CD4-positive, alpha-beta T cell treated with Interferon gamma for 1 hour (primary cell): ENCODE results near the gene BORCS5.
A peak's percentile ranks its signal among the peaks of the same experiment; 100 is the strongest.
"Not testable (repeated sequence)": the region's sequence is repeated elsewhere in the genome, so short reads cannot be mapped to it uniquely, and the experiment has no call there.

Experiments
- DNase-seq: peaks from one replicate; pipeline ENCODE4 v3.0.0-alpha.2; 2020

The BORCS5 gene

DNA sequence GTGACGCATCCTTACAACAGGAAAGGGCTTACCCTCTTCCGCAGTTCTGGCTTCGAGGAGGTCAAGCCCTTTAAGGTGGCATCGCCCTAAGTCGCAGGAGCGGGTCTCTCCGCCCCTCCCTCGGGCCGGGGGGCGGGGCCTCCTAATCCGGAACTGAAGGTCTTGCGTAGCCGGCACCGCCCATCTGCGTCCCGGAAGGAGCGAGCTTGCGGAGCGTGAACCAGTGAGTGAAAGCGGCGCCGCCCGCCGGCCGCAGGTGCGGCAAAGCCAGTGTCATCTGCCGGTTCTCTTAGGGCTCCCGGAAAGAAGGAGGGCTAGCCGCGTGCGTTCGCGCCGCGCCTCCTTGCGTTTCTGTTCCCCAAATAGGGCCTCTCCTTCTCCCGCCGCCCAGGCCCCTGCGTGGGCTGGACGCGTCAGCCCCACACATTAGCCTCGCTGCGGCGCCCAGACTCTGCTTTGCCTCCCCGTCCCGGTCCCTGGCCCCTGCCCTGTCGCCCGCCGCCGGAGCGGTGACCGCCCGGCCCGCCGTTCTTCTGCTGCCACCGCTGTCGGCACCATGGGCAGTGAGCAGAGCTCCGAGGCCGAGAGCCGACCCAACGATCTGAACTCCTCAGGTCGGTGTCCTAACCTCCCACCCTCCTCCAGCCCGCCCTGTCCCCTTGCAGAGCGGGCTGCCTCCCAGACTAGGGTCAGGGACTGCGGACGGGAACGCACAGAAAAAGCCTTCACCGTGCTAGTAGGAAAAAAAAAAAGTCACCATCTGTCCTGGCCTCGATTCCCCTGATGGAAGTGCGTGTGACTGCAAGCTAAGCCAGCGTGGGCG is at the start of gene BORCS5:
Gene BORCS5 (plus strand): TSS at position 183 of the 823 bp plus-strand sequence. CDS start 374 bp downstream, at position 557.
- DNase-seq, result peak; percentile 99

DNA sequence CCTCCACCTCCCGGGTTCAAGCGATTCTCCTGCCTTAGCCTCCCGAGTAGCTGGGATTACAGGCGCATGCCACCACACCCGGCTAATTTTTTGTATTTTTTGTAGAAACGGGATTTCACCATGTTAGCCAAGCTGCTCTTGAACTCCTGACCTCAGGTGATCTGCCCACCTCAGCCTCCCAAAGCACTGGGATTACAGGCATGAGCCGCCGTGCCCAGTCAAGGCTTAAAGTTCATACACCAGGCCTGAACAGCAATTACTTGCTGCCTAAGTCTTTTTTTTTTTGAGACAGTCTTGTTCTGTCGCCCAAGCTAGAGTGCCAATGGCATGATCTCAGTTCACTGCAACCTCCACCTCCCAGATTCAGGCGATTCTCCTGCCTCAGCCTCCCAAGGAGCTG is 46.2 kb upstream of the BORCS5 start:
- not testable (repeated sequence) for DNase-seq

DNA sequence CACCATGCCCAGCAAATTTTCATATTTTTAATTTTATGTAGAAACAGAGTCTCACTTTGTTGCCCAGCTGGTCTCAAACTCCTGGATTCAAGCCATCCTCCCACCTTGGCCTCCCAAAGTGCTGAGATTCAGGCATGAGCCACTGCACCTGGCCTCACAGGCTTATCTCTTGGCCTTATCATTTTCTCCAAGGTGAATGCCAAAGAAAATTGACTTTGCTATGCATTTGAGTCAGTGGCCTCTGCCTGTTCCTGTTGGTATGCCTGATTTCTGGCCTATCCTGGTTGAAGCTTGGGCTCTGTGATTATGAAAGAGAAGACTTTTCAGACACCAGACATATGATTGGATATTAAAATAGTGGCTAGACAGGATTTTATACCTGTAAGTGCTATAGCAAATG is 41.0 kb upstream of the BORCS5 start:
- no peak for DNase-seq

DNA sequence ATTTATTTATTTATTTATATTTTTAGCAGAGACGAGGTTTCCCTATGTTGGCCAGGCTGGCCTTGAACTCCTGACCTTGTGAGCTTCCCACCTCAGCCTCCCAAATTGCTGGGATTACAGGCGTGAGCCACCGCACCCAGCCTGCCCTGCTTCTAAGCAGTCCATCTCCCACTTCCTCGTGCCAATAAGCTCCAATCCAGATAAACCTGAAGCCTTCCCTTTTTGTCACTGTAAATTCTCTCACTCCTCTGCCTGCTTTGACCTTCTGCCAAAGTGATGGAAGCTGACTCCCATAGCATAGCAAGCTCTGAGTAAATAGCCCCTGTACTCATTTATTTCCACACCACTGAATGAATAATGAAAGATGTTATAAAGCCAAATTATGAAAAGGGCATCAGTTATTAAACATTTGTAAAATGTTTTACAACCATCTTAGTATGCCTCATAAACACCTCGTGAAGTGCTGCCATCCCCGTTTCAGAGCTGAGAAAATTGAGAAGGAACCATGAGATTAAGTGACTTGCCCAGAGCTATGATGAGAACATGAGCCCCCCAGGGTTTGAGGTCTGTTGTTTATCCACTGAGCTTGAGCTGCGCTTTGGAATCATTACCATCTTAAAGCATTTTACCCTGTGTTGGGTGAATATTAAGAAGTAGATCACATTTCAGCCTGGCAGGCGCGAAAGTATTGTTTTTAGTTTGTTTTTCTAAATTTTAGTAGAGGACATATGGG is 37.3 kb upstream of the BORCS5 start:
- DNase-seq, result no peak

- no peak for DNase-seq
Observed at GRCh38 chr12:12323118-12323517, 33.8 kb upstream of the BORCS5 start.

- no peak for DNase-seq
Observed at GRCh38 chr12:12323591-12323990, 33.3 kb upstream of the BORCS5 start.

GRCh38 chr12:12326262-12326661 is 30.6 kb upstream of the BORCS5 start:
- no peak for DNase-seq

GRCh38 chr12:12327802-12328201 is 29.1 kb upstream of the BORCS5 start:
- no peak for DNase-seq

GRCh38 chr12:12331244-12331771 is 25.6 kb upstream of the BORCS5 start:
- DNase-seq, result no peak

GRCh38 chr12:12331896-12332295 is 25.0 kb upstream of the BORCS5 start:
- no peak for DNase-seq

DNA sequence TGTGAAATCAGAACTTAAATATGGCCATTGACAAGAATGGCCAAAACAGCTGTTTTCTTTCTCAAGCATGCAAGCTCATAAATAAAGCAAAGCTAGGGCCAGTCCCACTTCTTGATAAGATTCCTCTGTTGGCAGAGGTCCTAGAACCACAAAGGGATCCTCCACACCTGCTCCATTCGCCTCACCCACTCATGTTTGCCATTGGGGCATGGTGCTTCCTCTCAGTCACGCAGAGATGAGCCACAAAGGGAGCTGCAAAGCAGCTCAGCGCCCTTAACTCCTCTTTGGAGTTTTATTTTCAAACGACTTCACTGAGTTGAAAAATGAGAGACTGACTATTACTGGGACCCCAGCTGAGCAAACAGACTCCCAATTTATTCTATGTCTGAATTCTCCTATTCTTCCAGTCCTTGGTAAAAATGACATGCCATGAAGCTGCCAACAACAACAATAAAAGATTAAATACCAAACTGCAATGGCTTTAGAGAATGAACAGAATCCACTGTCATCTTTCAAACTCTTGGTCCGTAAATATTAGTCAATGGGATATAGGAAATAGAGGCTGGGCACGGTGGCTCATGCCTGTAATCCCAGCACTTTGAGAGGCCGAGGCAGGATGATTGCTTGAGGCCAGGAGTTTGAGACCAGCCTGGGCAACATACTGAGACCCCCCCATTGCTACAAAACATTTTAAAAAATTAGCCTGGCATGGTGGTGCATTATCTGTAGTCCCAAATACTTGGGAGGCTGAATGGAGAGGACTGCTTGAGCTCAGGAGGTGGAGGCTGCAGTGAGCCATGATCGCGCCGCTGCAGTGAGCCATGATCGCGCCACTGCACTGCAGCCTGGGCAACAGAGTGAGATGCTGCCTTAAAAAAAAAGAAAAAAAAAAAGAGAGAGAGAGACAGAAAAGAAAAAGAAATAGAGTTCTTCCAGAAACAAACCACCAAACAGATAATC is 23.2 kb upstream of the BORCS5 start:
- no peak for DNase-seq

DNA sequence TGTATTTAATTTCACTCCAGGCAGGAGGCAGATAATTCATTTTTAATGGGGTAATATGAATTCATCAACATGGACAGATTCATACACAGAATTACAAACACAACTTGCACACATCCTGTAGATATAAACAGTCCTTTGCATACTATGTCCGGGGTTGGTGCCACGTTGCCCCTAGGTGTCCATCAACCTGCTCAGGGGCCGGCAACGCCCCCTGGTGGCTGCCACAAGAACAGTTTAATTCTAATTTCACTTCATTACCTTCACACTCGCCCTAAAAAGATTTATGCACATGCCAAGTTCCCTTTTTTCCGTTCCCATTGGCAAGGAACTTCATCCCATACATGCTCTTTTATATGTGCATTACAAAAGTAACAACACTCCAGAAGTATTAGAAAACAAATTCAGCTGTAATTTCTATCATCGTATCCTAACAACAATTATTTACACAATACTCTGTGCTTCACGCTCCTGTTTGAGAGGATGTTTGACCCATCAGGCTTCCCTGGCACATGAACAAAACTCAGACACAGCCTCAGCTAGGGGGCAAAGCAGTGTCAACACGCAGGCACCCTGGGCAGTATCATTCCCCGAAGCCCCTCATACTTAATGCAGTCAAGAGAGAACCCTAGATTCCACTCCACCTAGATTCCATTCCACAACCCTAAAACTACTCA is 22.4 kb upstream of the BORCS5 start:
- peak; percentile 50 for DNase-seq

DNA sequence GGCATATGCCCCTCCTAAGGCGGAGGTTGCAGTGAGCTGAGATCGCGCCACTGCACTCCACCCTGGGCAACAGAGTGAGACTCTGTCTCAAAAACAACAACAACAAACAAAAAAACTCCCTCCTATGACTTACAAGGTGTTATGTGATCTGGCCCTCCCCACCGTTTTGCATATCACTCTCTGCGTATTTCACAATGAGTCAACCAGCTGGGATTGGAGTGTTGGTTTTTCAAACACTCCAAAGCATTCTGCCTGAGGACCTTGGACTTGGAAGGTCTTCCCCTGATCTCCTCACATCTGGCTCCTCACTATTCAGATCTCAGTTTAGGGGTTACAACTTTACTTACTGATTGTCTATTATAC is 20.8 kb upstream of the BORCS5 start:
- DNase-seq, result no peak

DNA sequence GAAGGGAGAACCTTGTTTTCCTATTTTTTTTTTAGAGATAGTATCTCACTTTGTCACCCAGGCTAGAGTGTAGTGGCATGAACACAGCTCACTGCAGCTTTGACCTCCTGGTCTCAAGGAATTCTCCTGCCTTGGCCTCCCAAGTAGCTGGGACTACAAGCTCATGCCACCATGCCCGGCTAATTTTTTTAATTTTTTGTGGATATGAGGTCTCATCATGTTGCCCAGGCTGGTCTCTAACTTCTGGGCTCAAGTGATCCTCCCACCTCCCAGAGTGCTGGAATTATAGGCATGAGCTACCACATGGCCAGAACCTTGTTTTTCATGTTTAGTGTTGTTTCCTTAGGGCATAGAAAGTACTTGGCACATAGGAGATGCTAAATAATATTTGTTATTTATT is 20.4 kb upstream of the BORCS5 start:
- no peak for DNase-seq

DNA sequence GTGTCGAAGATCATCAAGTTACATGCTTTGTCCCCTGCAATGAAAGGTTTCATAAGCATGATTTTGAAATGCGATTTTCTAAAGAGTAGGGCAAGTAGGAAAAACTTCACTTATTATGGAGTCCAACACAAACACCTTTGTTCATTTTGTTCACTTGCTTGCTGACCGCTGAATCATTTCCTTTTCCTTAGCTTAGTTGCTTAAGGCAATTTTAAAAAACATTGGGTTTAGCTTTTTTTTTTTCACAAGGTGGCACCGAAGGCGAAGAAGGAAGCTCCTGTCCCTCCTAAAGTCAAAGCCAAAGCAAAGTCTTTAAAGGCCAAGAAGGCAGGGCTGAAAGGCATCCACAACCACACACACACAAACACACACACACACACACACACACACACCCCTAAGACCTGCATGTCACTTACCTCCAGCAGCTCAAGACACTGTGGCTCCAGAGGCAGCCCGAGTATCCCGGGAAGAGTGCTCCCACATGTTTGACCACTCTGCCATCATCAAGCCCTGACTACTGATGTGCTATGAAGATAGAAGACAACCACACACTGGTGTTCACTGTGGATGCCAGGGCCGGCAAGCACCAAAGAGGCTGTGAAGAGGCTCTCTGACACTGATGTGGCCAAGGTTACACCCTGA is 18.2 kb upstream of the BORCS5 start:
- DNase-seq, result no peak

DNA sequence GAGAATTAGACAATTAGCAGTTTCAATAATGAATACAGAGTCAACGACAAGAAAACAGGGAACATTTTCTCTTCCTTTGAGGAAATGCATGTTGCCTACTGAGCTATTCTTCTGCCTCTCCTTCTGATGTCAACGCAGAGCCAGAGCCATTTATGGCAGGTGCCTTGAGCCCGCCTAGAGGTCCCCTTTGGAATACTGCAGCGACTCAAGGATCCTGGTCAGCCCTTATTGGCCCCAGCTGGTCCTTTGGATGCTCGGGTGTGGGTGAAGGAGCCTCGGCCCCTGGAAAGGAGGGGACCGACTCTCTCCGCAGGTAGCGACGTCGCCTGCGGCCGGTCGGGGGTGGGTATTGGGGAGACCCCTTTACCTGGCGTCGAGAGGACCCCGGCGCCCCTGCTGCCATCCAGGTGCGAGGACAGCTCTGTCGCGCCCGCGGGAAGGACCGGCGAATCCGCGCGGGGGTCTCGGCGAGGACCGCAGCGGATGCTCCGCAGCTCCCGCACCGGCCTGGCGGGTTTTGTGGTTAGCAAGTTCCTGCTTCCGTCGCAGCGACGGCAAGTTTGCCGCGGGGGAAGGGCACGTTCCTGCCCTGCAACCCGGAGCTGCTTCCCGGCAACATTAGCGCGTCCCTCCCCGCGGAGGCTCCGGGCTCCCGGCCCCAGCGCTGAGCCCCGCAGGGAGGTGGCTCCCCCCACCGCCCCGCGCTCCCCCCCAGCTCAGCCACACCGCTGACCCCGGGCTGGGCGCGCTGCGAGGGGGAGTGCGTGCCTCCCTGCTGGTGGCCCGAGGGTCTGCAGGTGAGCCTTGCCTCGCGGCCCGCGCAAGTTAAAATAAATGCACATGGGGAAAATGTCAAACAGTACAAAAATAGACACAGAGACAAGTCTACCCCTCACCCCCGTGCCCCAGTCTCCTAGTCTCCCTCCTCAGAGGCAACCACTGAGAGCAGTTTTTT is 6.9 kb upstream of the BORCS5 start, which contains the start of gene MANSC1:
Gene MANSC1 (minus strand): TSS at position 532 of the 955 bp plus-strand sequence. CDS start 6,928 bp downstream, outside the sequence.
- peak; percentile 54 for DNase-seq

GRCh38 chr12:12350868-12351463 is 5.9 kb upstream of the BORCS5 start:
- no peak for DNase-seq

DNA sequence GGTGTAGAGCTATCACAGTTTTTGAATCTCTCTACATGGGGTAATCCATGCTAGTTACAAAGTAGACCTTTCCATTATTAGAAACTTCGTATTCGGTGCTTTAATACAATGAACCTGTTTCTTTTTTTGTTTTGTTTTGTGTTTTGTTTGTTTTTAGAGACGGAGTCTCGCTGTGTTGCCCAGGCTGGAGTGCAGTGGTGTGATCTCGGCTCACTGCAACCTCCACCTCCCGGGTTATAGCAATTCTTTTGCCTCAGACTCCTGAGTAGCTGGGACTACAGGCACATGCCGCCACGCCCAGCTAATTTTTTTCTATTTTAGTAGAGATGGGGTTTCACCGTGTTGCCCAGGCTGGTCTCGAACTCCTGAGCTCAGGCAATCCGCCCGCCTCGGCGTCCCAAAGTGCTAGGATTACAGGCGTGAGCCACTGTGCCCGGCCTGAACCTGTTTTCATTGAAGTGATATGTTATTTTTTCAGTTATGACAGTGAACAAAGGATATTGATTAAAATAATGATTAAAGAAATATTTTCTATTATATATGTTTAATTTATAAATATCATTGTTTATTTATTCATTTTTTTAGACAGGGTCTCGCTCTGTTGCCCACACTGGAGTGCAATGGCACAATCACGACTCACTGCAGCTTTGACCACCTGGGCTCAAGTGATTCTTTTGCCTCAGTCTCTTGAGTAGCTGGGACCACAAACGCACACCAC is 5.3 kb upstream of the BORCS5 start:
- not testable (repeated sequence) for DNase-seq

DNA sequence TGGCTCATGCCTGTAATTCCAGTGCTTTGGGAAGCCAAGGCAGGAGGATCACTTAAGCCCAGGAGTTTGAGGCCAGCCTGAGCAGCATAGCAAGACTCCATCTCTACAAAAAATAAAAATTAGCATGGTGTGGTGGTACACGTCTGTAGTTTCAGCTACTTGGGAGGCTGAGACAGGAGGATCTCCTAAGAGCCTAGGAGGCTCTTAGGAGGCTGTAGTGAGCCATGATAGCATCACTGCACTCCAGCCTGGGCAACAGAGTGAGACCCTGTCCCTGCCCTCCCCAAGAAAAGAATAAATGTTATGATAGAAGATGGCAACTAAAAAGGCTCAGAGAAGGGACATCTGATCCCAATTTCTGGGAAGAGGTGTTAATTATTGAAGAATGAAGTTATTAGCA is 3.6 kb upstream of the BORCS5 start:
- no peak for DNase-seq
